BLaER1 treated with 17β-estradiol and CSF1 and Interleukin-3, amounts not matched to agents 10 nM and 100 nM (cell line): ENCODE data around the gene ARHGAP26.
"Not testable (repeated sequence)": the region's sequence is repeated elsewhere in the genome, so short reads cannot be mapped to it uniquely, and the experiment has no call there.

Experiments used
- H3K27ac ChIP-seq, 11 experiments: shearing (Covaris generic); formaldehyde crosslinking; 2 replicates each; pipeline ENCODE4 v1.8.1; 2022
- H3K27me3 ChIP-seq, 11 experiments: shearing (Covaris generic); formaldehyde crosslinking; 2 replicates each; pipeline ENCODE4 v1.8.1; 2022
- H3K36me3 ChIP-seq, 11 experiments: shearing (Covaris generic); formaldehyde crosslinking; 2 replicates each; pipeline ENCODE4 v1.8.1; 2022
- H3K4me1 ChIP-seq, 10 experiments: shearing (Covaris generic); formaldehyde crosslinking; 2 replicates each; pipeline ENCODE4 v1.8.1; 2022
- H3K4me2 ChIP-seq, 11 experiments: shearing (Covaris generic); formaldehyde crosslinking; 2 replicates each; pipeline ENCODE4 v1.8.1; 2022
- H3K4me3 ChIP-seq, 10 experiments: shearing (Covaris generic); formaldehyde crosslinking; 2 replicates each; pipeline ENCODE4 v1.8.1; 2022
- H3K9ac ChIP-seq, 11 experiments: shearing (Covaris generic); formaldehyde crosslinking; 2 replicates each; pipeline ENCODE4 v1.8.1; 2022
- H3K9me3 ChIP-seq, 11 experiments: shearing (Covaris generic); formaldehyde crosslinking; replicated peaks in 1 of 11; 2 replicates each; pipeline ENCODE4 v1.8.1; 2022
- H4K20me1 ChIP-seq, 11 experiments: shearing (Covaris generic); formaldehyde crosslinking; 2 replicates each; pipeline ENCODE4 v1.8.1; 2022
- Cebpa-rat ChIP-seq, 11 experiments: shearing (Covaris generic); IDR thresholded peaks; 2 replicates each; pipeline ENCODE4 v1.8.1; 2022

The ARHGAP26 gene

GRCh38 chr5:142925795-142926194, 155.6 kb downstream of the ARHGAP26 start:
- Histone ChIP-seq H3K9me3 (no peaks in the 10 kb centered on the region; a peak in 1 of 22 replicates), H4K20me1 (peaks cover 0 to 3% (median 0%) of the 10 kb centered on the region in 11 experiments; a peak in 1 of 22 replicates), H3K4me1 (peaks cover 40 to 99% (median 69%) of the 10 kb centered on the region in 10 experiments), H3K36me3 (peaks cover 0 to 81% (median 5%) of the 10 kb centered on the region in 11 experiments; a peak in 10 of 22 replicates), H3K27me3 (no peaks in the 10 kb centered on the region), H3K27ac (peak overlapping the region; percentile 10 to 63 (median 44); a peak in 14 of 22 replicates), H3K4me2 (peak overlapping the region in 8 of 11 experiments; percentile 25 to 76 (median 60); a peak in 16 of 22 replicates), H3K9ac (no peak overlapping the region), H3K4me3 (no peak overlapping the region)
- TF ChIP-seq Cebpa-rat (IDR thresholded peaks at IDR 0.05) = no peak

- Histone ChIP-seq H4K20me1 (peaks cover 0 to 3% (median 0%) of the 10 kb centered on the region in 11 experiments; a peak in 1 of 22 replicates), H3K4me1 (peaks cover 46 to 100% (median 73%) of the 10 kb centered on the region in 10 experiments), H3K9ac (no peak overlapping the region), H3K4me2 (peak overlapping the region in 9 of 11 experiments; percentile 3 to 76 (median 59); a peak in 14 of 22 replicates), H3K9me3 (peaks cover 0 to 1% (median 0%) of the 10 kb centered on the region in 11 experiments; a peak in 2 of 22 replicates), H3K36me3 (peaks cover 0 to 81% (median 8%) of the 10 kb centered on the region in 11 experiments; a peak in 13 of 22 replicates), H3K27ac (peak overlapping the region in 7 of 11 experiments; percentile 4 to 63 (median 46); a peak in 9 of 22 replicates), H3K27me3 (no peaks in the 10 kb centered on the region), H3K4me3 (no peak overlapping the region)
- no peak for TF ChIP-seq Cebpa-rat (IDR thresholded peaks at IDR 0.05)
Measured at GRCh38 chr5:142926549-142926948, 156.4 kb downstream of the ARHGAP26 start.

- peak overlapping the region; percentile 53 to 83 (median 66); a peak in 18 of 22 replicates for H3K4me2 ChIP-seq
- peaks cover 42 to 100% (median 67%) of the 10 kb centered on the region in 10 experiments for H3K4me1 ChIP-seq
- peaks cover 0 to 14% (median 6%) of the 10 kb centered on the region in 11 experiments; a peak in 7 of 22 replicates for H3K9me3 ChIP-seq
- peak overlapping the region in 2 of 11 experiments; percentile 3 to 70; a peak in 1 of 22 replicates for H3K9ac ChIP-seq
- not testable (repeated sequence) for H4K20me1 ChIP-seq, H3K4me3 ChIP-seq, H3K27me3 ChIP-seq
- peak overlapping the region; percentile 47 to 74 (median 58); a peak in 21 of 22 replicates for H3K27ac ChIP-seq
- H3K36me3 ChIP-seq = peaks cover 7 to 95% (median 31%) of the 10 kb centered on the region in 11 experiments; a peak in 18 of 22 replicates
Measured at GRCh38 chr5:142928999-142929398, 158.8 kb downstream of the ARHGAP26 start.

GRCh38 chr5:142929587-142929986, 159.4 kb downstream of the ARHGAP26 start:
- Histone ChIP-seq H3K9ac (peak overlapping the region in 2 of 11 experiments; percentile 3 to 70; a peak in 3 of 22 replicates), H3K4me2 (peak overlapping the region; percentile 53 to 83 (median 66)), H3K36me3 (peaks cover 7 to 90% (median 31%) of the 10 kb centered on the region in 11 experiments; a peak in 18 of 22 replicates), H4K20me1 (no peaks in the 10 kb centered on the region), H3K9me3 (peaks cover 0 to 14% (median 6%) of the 10 kb centered on the region in 11 experiments; a peak in 7 of 22 replicates), H3K4me3 (no peak overlapping the region), H3K4me1 (peaks cover 45 to 100% (median 67%) of the 10 kb centered on the region in 10 experiments), H3K27ac (peak overlapping the region; percentile 47 to 74 (median 58)), H3K27me3 (no peaks in the 10 kb centered on the region)
- TF ChIP-seq Cebpa-rat (IDR thresholded peaks at IDR 0.05) = no peak

GRCh38 chr5:142930395-142931110, 160.4 kb downstream of the ARHGAP26 start:
- Histone ChIP-seq H3K9ac (peak overlapping the region in 1 of 11 experiments; percentile 70; a peak in 1 of 22 replicates), H3K27me3 (no peaks in the 10 kb centered on the region), H3K4me2 (peak overlapping the region; percentile 53 to 83 (median 66)), H3K4me3 (no peak overlapping the region), H3K9me3 (peaks cover 0 to 14% (median 6%) of the 10 kb centered on the region in 11 experiments; a peak in 7 of 22 replicates), H3K36me3 (peaks cover 7 to 80% (median 31%) of the 10 kb centered on the region in 11 experiments; a peak in 18 of 22 replicates), H3K27ac (peak overlapping the region; percentile 14 to 74 (median 58); a peak in 20 of 22 replicates), H3K4me1 (peaks cover 49 to 100% (median 67%) of the 10 kb centered on the region in 10 experiments), H4K20me1 (no peaks in the 10 kb centered on the region)
- no peak for TF ChIP-seq Cebpa-rat (IDR thresholded peaks at IDR 0.05)

- Histone ChIP-seq H3K9me3 (peaks cover 0 to 14% (median 6%) of the 10 kb centered on the region in 11 experiments; a peak in 7 of 22 replicates), H3K27ac (no peak overlapping the region)
Measured at GRCh38 chr5:142931896-142932686, 161.9 kb downstream of the ARHGAP26 start.

GRCh38 chr5:142934051-142934762, 164.0 kb downstream of the ARHGAP26 start:
- Histone ChIP-seq H3K27ac (peak overlapping the region; percentile 54 to 80 (median 67)), H3K4me3 (peak overlapping the region in 1 of 10 experiments; percentile 22; a peak in 2 of 20 replicates), H3K27me3 (no peaks in the 10 kb centered on the region), H3K36me3 (peaks cover 7 to 73% (median 26%) of the 10 kb centered on the region in 11 experiments; a peak in 18 of 22 replicates), H3K4me1 (peaks cover 60 to 100% (median 66%) of the 10 kb centered on the region in 10 experiments), H4K20me1 (no peaks in the 10 kb centered on the region), H3K9me3 (peaks cover 0 to 14% (median 6%) of the 10 kb centered on the region in 11 experiments; a peak in 7 of 22 replicates), H3K4me2 (peak overlapping the region; percentile 54 to 84 (median 75)), H3K9ac (peak overlapping the region in 7 of 11 experiments; percentile 11 to 58 (median 20); a peak in 7 of 22 replicates)
- TF ChIP-seq Cebpa-rat (IDR thresholded peaks at IDR 0.05) = no peak

More at GRCh38 chr5:142931896-142932686, 161.9 kb downstream of the ARHGAP26 start:
- H4K20me1 ChIP-seq = no peaks in the 10 kb centered on the region
- H3K4me1 ChIP-seq = peaks cover 60 to 100% (median 64%) of the 10 kb centered on the region in 10 experiments
- H3K4me3 ChIP-seq = no peak overlapping the region
- H3K9ac ChIP-seq = no peak overlapping the region
- peaks cover 7 to 72% (median 31%) of the 10 kb centered on the region in 11 experiments; a peak in 18 of 22 replicates for H3K36me3 ChIP-seq
- peak overlapping the region in 5 of 11 experiments; percentile 9 to 83 (median 74); a peak in 6 of 22 replicates for H3K4me2 ChIP-seq
- no peaks in the 10 kb centered on the region for H3K27me3 ChIP-seq
- TF ChIP-seq Cebpa-rat (IDR thresholded peaks at IDR 0.05) = no peak
